Measurements from ENCODE around the gene EIF3K. TPM values are rescaled to one million over a fixed set of nuclear protein-coding genes. Genes with fewer than 3 reads are reported as not detected.
"Not testable (repeated sequence)": the region's sequence is repeated elsewhere in the genome, so short reads cannot be mapped to it uniquely, and the experiment has no call there.

Gene EIF3K
- total RNA-seq, 2 donors from 2014 or later: 303 to 334 TPM

DNA sequence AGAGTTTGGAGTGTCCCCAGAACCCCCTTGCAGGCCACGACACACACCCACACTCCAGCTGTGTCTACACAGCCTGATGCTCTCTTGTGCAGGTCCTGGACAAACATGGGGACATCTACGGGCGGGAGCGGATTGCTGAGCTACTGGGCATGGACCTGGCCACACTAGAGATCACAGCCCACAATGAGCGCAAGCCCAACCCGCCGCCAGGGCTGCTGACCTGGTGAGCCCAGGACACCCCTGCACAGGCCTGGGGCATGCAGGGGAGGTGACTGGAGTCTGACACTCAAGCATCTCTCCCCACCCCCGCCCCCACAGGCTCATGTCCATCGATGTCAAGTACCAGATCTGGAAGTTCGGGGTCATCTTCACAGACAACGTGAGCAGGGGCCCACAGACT is 41.2 kb upstream of the EIF3K start:
- Mint-ChIP-seq H3K27me3 (ENCODE audit: insufficient read depth) (no peaks in the 10 kb centered on the region), H3K27ac (no peak overlapping the region), H3K36me3 (ENCODE audit: low read depth) (no peaks in the 10 kb centered on the region), H3K4me3 (no peak overlapping the region), H3K9me3 (no peaks in the 10 kb centered on the region), H3K4me1 (no peaks in the 10 kb centered on the region)
- WGBS, 2 experiments (ENCODE audit: insufficient coverage in 1 of 2, insufficient read length in 1 of 2): 95 to 97% methylated on average over 7 to 10 of the region's 11 CpGs
- no peak for TF ChIP-seq CTCF (conservative IDR thresholded peaks at IDR 0.05)
- no peak overlapping the region for H3K4me3 ChIP-seq (ENCODE audit: low read length)
- no peaks in the 10 kb centered on the region for H3K4me1 ChIP-seq (ENCODE audit: control insufficient read depth, insufficient read depth, low read length)
- no peaks in the 10 kb centered on the region for H3K9me3 ChIP-seq (ENCODE audit: control insufficient read depth, low read length)
- no peak overlapping the region for H3K9ac ChIP-seq (ENCODE audit: extremely low read depth, low read length, poor library complexity, severe bottlenecking)
- DNase-seq: no peak
- no peaks in the 10 kb centered on the region for H3K36me3 ChIP-seq (ENCODE audit: control insufficient read depth, insufficient read depth, low read length)
- H3K27ac ChIP-seq (ENCODE audit: low read depth, low read length): no peak overlapping the region
- no peaks in the 10 kb centered on the region for H3K27me3 ChIP-seq (ENCODE audit: control insufficient read depth, insufficient read depth, low read length, poor library complexity, severe bottlenecking)

- H3K27me3 Mint-ChIP-seq (ENCODE audit: insufficient read depth); DNase-seq; H3K27ac ChIP-seq (ENCODE audit: low read depth, low read length); H3K4me1 ChIP-seq (ENCODE audit: control insufficient read depth, insufficient read depth, low read length); H3K9ac ChIP-seq (ENCODE audit: extremely low read depth, low read length, poor library complexity, severe bottlenecking); H3K9me3 ChIP-seq (ENCODE audit: control insufficient read depth, low read length); H3K9me3 Mint-ChIP-seq; H3K4me3 ChIP-seq (ENCODE audit: low read length); H3K4me1 Mint-ChIP-seq; H3K36me3 Mint-ChIP-seq (ENCODE audit: low read depth); H3K27ac Mint-ChIP-seq; H3K36me3 ChIP-seq (ENCODE audit: control insufficient read depth, insufficient read depth, low read length); H3K27me3 ChIP-seq (ENCODE audit: control insufficient read depth, insufficient read depth, low read length, poor library complexity, severe bottlenecking); H3K4me3 Mint-ChIP-seq: not testable (repeated sequence)
- 94 to 95% methylated on average over 3 to 6 of the region's 6 CpGs for WGBS, 2 experiments (ENCODE audit: insufficient coverage in 1 of 2, insufficient read length in 1 of 2)
These were observed 39.7 kb upstream of the EIF3K start for GRCh38 chr19:38579304-38579703.

DNA sequence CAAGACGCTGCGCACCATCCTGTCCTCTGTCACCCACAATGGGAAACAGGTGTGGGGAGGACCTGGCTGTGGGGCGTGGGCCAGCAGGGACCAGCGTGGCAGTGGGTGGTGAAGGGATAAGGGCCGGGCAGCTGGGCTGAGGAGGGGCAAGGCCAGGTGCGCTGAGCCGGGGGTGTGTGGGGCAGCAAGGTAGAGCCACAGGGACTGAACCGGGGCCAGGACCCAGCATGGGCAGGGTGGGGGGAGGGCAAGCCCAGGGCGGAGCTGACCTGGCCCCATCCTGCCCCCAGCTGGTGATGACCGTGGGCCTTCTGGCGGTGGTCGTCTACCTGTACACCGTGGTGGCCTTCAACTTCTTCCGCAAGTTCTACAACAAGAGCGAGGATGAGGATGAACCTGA is 38.9 kb upstream of the EIF3K start:
- no peaks in the 10 kb centered on the region for H3K4me1 Mint-ChIP-seq
- no peak overlapping the region for H3K9ac ChIP-seq (ENCODE audit: extremely low read depth, low read length, poor library complexity, severe bottlenecking)
- H3K36me3 ChIP-seq (ENCODE audit: control insufficient read depth, insufficient read depth, low read length): no peaks in the 10 kb centered on the region
- H3K4me3 ChIP-seq (ENCODE audit: low read length): no peak overlapping the region
- no peaks in the 10 kb centered on the region for H3K9me3 Mint-ChIP-seq
- no peak for DNase-seq
- no peak overlapping the region for H3K4me3 Mint-ChIP-seq
- WGBS, 2 experiments (ENCODE audit: insufficient coverage in 1 of 2, insufficient read length in 1 of 2): 92 to 100% methylated on average over 5 to 15 of the region's 15 CpGs
- H3K36me3 Mint-ChIP-seq (ENCODE audit: low read depth): no peaks in the 10 kb centered on the region
- no peaks in the 10 kb centered on the region for H3K4me1 ChIP-seq (ENCODE audit: control insufficient read depth, insufficient read depth, low read length)
- H3K27me3 ChIP-seq (ENCODE audit: control insufficient read depth, insufficient read depth, low read length, poor library complexity, severe bottlenecking): no peaks in the 10 kb centered on the region
- H3K27ac Mint-ChIP-seq: no peak overlapping the region
- no peak overlapping the region for H3K27ac ChIP-seq (ENCODE audit: low read depth, low read length)
- TF ChIP-seq CTCF (conservative IDR thresholded peaks at IDR 0.05): no peak
- no peaks in the 10 kb centered on the region for H3K27me3 Mint-ChIP-seq (ENCODE audit: insufficient read depth)
- no peaks in the 10 kb centered on the region for H3K9me3 ChIP-seq (ENCODE audit: control insufficient read depth, low read length)
